ENCODE results near the gene DTNBP1. TPM values are rescaled to one million over a fixed set of nuclear protein-coding genes. Genes with fewer than 3 reads are reported as not detected.

Gene DTNBP1
- polyA plus RNA-seq, 1 experiment, result 19.1 TPM

- no peak overlapping the region for H3K4me3 ChIP-seq (ENCODE audit: low read depth, low read length)
- CTCF ChIA-PET, result interaction anchor here (1.2 kb wide), 1 partner anchor 9 kb away, joined by 3 read pairs; no protein-coding TSS in a partner anchor
- H3K27me3 ChIP-seq (ENCODE audit: control insufficient read depth, insufficient read depth, low read length), result no peaks in the 10 kb centered on the region
- POLR2A ChIA-PET, result interaction anchor here (0.5 kb wide), 1 partner anchor 918 kb away, joined by 6 read pairs; no protein-coding TSS in a partner anchor
- H3K36me3 ChIP-seq (ENCODE audit: control insufficient read depth, insufficient read depth, low read length), result peaks cover 3% of the 10 kb centered on the region; the same call in 1 of the 2 replicates
- DNase-seq (ENCODE audit: low read depth), result peak; percentile 68
- no peak for TF ChIP-seq CTCF (IDR thresholded peaks at IDR 0.05; ENCODE audit: insufficient read depth, low read depth, low read length)
Observed at GRCh38 chr6:15473741-15474161, 189.1 kb downstream of the DTNBP1 start.

GRCh38 chr6:15473174-15473573, 189.7 kb downstream of the DTNBP1 start:
- no peaks in the 10 kb centered on the region for H3K27me3 ChIP-seq (ENCODE audit: control insufficient read depth, insufficient read depth, low read length)
- H3K36me3 ChIP-seq (ENCODE audit: control insufficient read depth, insufficient read depth, low read length), result peaks cover 6% of the 10 kb centered on the region; the same call in 1 of the 2 replicates
- CTCF ChIA-PET, result interaction anchor here (1.2 kb wide), 1 partner anchor 9 kb away, joined by 3 read pairs; no protein-coding TSS in a partner anchor
- TF ChIP-seq CTCF (IDR thresholded peaks at IDR 0.05; ENCODE audit: insufficient read depth, low read depth, low read length), result no peak
- DNase-seq (ENCODE audit: low read depth), result no peak
- POLR2A ChIA-PET, result no interaction called here
- H3K4me3 ChIP-seq (ENCODE audit: low read depth, low read length), result no peak overlapping the region

Small RNAs within 50 kb of the gene (small RNA-seq; reads per million reads assigned to genes)
- not detected for gene RF00001 (ENCODE audit: insufficient read length, low read depth, low replicate concordance)

Data from BJ (cell line).